Neuron (in vitro differentiated cells): Measurements from ENCODE around the gene GTPBP10.
"Not testable (repeated sequence)": the region's sequence is repeated elsewhere in the genome, so short reads cannot be mapped to it uniquely, and the experiment has no call there.

ENCODE experiments used
- H2AFZ ChIP-seq: one replicate; pipeline ENCODE4 v1.6.1; 2013; ENCODE audit warnings: low read depth, mild to moderate bottlenecking, inconsistent platforms, low read length, moderate library complexity
- H3K27me3 ChIP-seq: one replicate; pipeline ENCODE4 v1.6.1; 2013; ENCODE audit warnings: low read length; ENCODE audit not compliant: insufficient read depth
- H3K36me3 ChIP-seq: one replicate; pipeline ENCODE4 v1.6.1; 2013; ENCODE audit warnings: low read length; ENCODE audit not compliant: insufficient read depth
- H3K4me1 ChIP-seq: one replicate; pipeline ENCODE4 v1.6.1; 2013; ENCODE audit warnings: low read length; ENCODE audit not compliant: insufficient read depth
- H3K4me3 ChIP-seq: 2 replicates; pipeline ENCODE4 v1.5.1; 2013; ENCODE audit warnings: mild to moderate bottlenecking, low read length, moderate library complexity
- H3K9me3 ChIP-seq: one replicate; pipeline ENCODE4 v1.6.1; 2013; ENCODE audit warnings: low read length

GTPBP10 gene

DNA sequence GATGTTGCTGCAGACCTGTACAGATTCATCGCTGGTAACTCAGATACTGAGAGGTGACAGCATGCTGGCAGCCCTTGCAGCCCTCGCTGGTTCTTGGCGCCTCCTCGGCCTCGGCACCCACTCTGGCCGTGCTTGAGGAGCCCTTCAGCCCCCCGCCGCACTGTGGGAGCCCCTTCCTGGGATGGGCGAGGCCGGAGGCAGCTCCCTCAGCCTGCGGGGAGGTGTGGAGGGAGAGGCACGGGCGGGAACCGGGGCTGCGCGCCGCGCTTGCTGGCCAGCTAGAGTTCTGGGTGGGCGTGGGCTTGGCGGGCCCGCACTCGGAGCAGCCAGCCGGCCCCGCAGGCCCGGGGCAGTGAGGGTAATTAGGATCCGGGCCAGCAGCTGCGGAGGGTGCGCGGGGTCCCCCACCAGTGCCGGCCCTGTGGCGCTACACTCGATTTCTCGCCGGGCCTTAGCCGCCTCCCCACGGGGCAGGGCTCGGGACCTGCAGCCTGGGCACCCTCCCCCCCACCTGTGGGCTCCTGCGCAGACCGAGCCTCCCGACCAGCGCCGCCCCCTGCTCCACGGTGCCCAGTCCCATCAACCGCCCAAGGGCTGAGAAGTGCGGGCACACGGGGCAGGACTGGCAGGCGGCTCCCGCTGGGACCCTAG, 12.2 kb upstream of the GTPBP10 start:
- Histone ChIP-seq H3K4me3 (no peak overlapping the region), H3K4me1 (peaks cover 2% of the 10 kb centered on the region), H2AFZ (no peak overlapping the region), H3K36me3 (no peaks in the 10 kb centered on the region), H3K9me3 (no peaks in the 10 kb centered on the region), H3K27me3 (no peaks in the 10 kb centered on the region)

- not testable (repeated sequence) for H3K27me3 ChIP-seq, H3K9me3 ChIP-seq, H3K4me1 ChIP-seq, H2AFZ ChIP-seq, H3K36me3 ChIP-seq, H3K4me3 ChIP-seq
These were observed 11.6 kb upstream of the GTPBP10 start for GRCh38 chr7:90334926-90335325.

- Histone ChIP-seq H3K4me3 (no peak overlapping the region), H3K36me3 (no peaks in the 10 kb centered on the region), H3K4me1 (peaks cover 2% of the 10 kb centered on the region), H2AFZ (no peak overlapping the region), H3K9me3 (no peaks in the 10 kb centered on the region), H3K27me3 (no peaks in the 10 kb centered on the region)
These were observed 9.4 kb upstream of the GTPBP10 start for GRCh38 chr7:90337106-90337505.

DNA sequence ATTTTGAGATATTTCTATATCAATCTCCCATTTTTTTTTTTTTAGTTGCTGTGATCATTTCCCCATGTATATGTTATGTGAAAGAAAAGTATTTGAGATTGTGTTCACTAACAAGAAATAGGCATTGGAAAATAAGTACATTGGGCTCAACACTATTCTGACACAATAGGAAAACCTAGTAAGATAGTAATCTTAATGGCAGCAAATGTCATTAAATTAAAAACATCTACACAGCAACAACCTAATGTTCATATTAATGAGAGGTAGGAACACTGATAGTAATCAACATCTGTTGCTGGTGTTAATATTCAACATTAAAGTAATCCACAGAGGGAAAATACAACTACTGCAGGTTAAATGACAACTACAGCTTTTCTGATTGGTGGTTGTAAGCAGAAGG, 1.5 kb upstream of the GTPBP10 start:
- Histone ChIP-seq H3K4me3 (peak overlapping the region; percentile 83), H3K4me1 (peaks cover 11% of the 10 kb centered on the region), H3K27me3 (no peaks in the 10 kb centered on the region), H3K9me3 (no peaks in the 10 kb centered on the region), H2AFZ (peak overlapping the region; percentile 97), H3K36me3 (peaks cover 3% of the 10 kb centered on the region)

DNA sequence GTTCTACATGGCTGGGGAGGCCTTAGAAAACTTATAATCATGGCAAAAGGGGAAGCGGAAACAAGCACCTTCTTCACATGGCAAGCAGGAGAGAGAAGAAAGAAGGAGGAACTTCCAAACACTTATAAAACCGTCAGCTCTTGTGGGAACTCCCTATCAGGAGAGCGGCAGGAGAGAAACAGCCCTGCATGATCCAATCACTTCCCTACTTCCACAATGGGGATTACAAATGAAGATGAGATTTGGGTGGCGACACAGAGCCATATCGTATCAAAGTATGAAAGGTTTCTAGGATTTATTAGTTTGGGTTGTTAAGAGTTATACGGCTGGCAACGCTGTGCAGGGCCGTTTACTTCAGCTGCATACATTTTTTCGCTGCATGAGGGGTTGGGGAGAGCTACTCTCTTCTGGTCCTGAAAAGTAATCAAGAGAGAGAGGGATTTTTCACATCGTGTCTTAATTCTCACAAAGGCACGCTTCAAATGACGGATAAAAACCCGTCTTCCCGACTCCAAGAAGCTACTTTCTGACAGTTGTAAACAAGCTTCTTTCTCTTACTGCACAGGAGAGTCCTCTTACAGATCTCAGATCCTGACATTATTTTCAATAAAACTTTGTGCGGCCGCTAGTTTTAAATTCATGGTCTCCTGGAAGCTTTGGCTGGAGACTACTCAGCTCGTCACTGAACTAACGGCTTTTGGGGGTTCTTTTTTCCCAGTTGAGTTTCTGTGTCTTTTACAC, 751 bp upstream of the GTPBP10 start:
- Histone ChIP-seq H3K4me3 (peak overlapping the region; percentile 83), H3K9me3 (no peaks in the 10 kb centered on the region), H3K36me3 (peaks cover 3% of the 10 kb centered on the region), H3K4me1 (peaks cover 11% of the 10 kb centered on the region), H3K27me3 (no peaks in the 10 kb centered on the region), H2AFZ (peak overlapping the region; percentile 97)

DNA sequence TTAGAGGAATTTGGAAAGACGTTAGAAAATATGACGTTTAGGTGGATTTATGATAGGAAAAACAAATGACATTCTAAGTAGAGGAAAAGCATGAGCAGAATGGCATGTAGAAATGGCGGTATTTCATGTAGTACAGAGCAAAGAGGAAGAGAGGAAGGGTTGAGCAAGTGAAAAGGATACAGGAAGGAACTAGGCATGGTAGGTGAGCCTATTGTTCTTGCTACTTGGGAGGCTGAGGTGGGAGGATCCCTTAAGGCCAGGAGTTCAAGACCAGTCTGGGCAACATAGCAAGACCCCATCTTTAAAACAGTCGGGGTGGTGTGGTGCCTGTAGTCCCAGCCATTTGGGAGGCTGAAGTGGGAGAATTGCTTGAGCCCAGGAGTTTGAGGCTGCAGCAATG, 1.2 kb downstream of the GTPBP10 start:
- Histone ChIP-seq H2AFZ (no peak overlapping the region), H3K4me1 (peaks cover 11% of the 10 kb centered on the region), H3K36me3 (peaks cover 3% of the 10 kb centered on the region), H3K27me3 (no peaks in the 10 kb centered on the region), H3K4me3 (peak overlapping the region; percentile 83), H3K9me3 (no peaks in the 10 kb centered on the region)

GRCh38 chr7:90349305-90349704, 2.8 kb downstream of the GTPBP10 start:
- Histone ChIP-seq H3K4me3 (no peak overlapping the region), H3K4me1 (peaks cover 11% of the 10 kb centered on the region), H3K27me3 (no peaks in the 10 kb centered on the region), H3K9me3 (no peaks in the 10 kb centered on the region), H2AFZ (no peak overlapping the region), H3K36me3 (peaks cover 3% of the 10 kb centered on the region)

GRCh38 chr7:90350032-90350431, 3.5 kb downstream of the GTPBP10 start:
- peaks cover 11% of the 10 kb centered on the region for H3K4me1 ChIP-seq
- H2AFZ ChIP-seq, H3K4me3 ChIP-seq, H3K27me3 ChIP-seq, H3K36me3 ChIP-seq, H3K9me3 ChIP-seq: not testable (repeated sequence)

DNA sequence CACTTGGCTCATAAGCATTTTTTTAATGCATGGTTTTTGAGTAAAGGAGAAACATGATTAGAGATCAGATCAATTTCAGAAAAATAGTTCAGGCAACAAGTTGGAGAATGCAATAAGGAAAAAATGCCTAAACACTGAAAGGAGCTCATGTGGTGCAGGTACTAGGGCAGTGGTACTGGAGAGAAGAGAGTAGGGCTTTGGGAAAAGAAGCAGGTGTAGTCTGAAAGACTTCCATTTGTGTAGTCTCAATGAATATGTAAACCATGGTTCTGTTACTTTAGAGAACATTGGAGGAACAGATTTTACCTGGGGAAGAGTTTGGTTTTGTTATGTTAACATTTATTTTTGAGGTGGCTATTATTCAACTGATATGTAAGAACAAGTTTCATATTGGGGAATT, 5.5 kb downstream of the GTPBP10 start:
- Histone ChIP-seq H3K4me3 (no peak overlapping the region), H3K9me3 (no peaks in the 10 kb centered on the region), H2AFZ (no peak overlapping the region)

GRCh38 chr7:90383422-90383821, 36.9 kb downstream of the GTPBP10 start:
- peaks cover 9% of the 10 kb centered on the region for H3K9me3 ChIP-seq
- peaks cover 64% of the 10 kb centered on the region for H3K36me3 ChIP-seq
- H3K4me1 ChIP-seq, result no peaks in the 10 kb centered on the region
- H2AFZ ChIP-seq, result no peak overlapping the region
- no peak overlapping the region for H3K4me3 ChIP-seq
- no peaks in the 10 kb centered on the region for H3K27me3 ChIP-seq

More for the DNA sequence above, 5.5 kb downstream of the GTPBP10 start:
- Histone ChIP-seq H3K36me3 (peaks cover 21% of the 10 kb centered on the region), H3K4me1 (peaks cover 6% of the 10 kb centered on the region), H3K27me3 (no peaks in the 10 kb centered on the region)

- peaks cover 61% of the 10 kb centered on the region for H3K36me3 ChIP-seq
- H3K4me1 ChIP-seq, result no peaks in the 10 kb centered on the region
- peaks cover 9% of the 10 kb centered on the region for H3K9me3 ChIP-seq
- H3K27me3 ChIP-seq, result no peaks in the 10 kb centered on the region
- no peak overlapping the region for H3K4me3 ChIP-seq
- no peak overlapping the region for H2AFZ ChIP-seq
These were observed 37.3 kb downstream of the GTPBP10 start for GRCh38 chr7:90383861-90384260.

GRCh38 chr7:90384433-90384832, 37.9 kb downstream of the GTPBP10 start:
- Histone ChIP-seq H3K4me1 (no peaks in the 10 kb centered on the region), H3K9me3 (peaks cover 6% of the 10 kb centered on the region), H2AFZ (no peak overlapping the region), H3K27me3 (no peaks in the 10 kb centered on the region), H3K36me3 (peaks cover 55% of the 10 kb centered on the region), H3K4me3 (no peak overlapping the region)

- Histone ChIP-seq H3K9me3 (no peaks in the 10 kb centered on the region), H3K27me3 (no peaks in the 10 kb centered on the region), H3K36me3 (peaks cover 27% of the 10 kb centered on the region), H2AFZ (no peak overlapping the region), H3K4me1 (no peaks in the 10 kb centered on the region), H3K4me3 (no peak overlapping the region)
These were observed 41.1 kb downstream of the GTPBP10 start for GRCh38 chr7:90387470-90388240.
